ENCODE data around the gene ACTR8.

The ACTR8 gene

GRCh38 chr3:53862241-53862640 lies 19.7 kb downstream of the ACTR8 start:
- DNase-seq: no peak

- DNase-seq: no peak
Measured at GRCh38 chr3:53860196-53860595, 21.8 kb downstream of the ACTR8 start.

GRCh38 chr3:53859178-53859577 lies 22.8 kb downstream of the ACTR8 start:
- DNase-seq: no peak

GRCh38 chr3:53858096-53858741 lies 23.7 kb downstream of the ACTR8 start:
- no peak for DNase-seq

GRCh38 chr3:53856964-53857363 lies 25.0 kb downstream of the ACTR8 start:
- DNase-seq: no peak

- DNase-seq: no peak
Measured at GRCh38 chr3:53850895-53851294, 31.1 kb downstream of the ACTR8 start.

GRCh38 chr3:53849916-53850315 lies 32.0 kb downstream of the ACTR8 start:
- DNase-seq: no peak

- DNase-seq: no peak
Measured at GRCh38 chr3:53846851-53847155, 35.1 kb downstream of the ACTR8 start.

- DNase-seq: peak; percentile 76
Measured at GRCh38 chr3:53846134-53846850, 35.7 kb downstream of the ACTR8 start, which contains the start of the genes CHDH and IL17RB. CHDH (minus strand) TSS chr3:53846419; CDS start chr3:53824008, 22,411 bp downstream. IL17RB (plus strand) TSS chr3:53846568; CDS start chr3:53846589, 21 bp downstream.

GRCh38 chr3:53845881-53846133 lies 36.1 kb downstream of the ACTR8 start:
- no peak for DNase-seq

GRCh38 chr3:53845103-53845880 lies 36.7 kb downstream of the ACTR8 start:
- no peak for DNase-seq

GRCh38 chr3:53844262-53845102 lies 37.5 kb downstream of the ACTR8 start:
- DNase-seq: no peak

GRCh38 chr3:53843195-53844177 lies 38.5 kb downstream of the ACTR8 start:
- no peak for DNase-seq

GRCh38 chr3:53842436-53843194 lies 39.3 kb downstream of the ACTR8 start:
- DNase-seq: peak; percentile 75

GRCh38 chr3:53841296-53841695 lies 40.7 kb downstream of the ACTR8 start:
- no peak for DNase-seq

GRCh38 chr3:53837331-53837730 lies 44.6 kb downstream of the ACTR8 start:
- DNase-seq: no peak

- no peak for DNase-seq
Measured at GRCh38 chr3:53836084-53836872, 45.7 kb downstream of the ACTR8 start.

GRCh38 chr3:53835257-53835656 lies 46.7 kb downstream of the ACTR8 start:
- DNase-seq: no peak

- no peak for DNase-seq
Measured at GRCh38 chr3:53834429-53835095, 47.4 kb downstream of the ACTR8 start.

- no peak for DNase-seq
Measured at GRCh38 chr3:53833700-53834099, 48.3 kb downstream of the ACTR8 start.
